Mammary epithelial cell (primary cell): ENCODE results near the gene VWA7.

ENCODE experiments used
- CTCF ChIP-seq, 2 donors: IDR thresholded peaks in 1 of 2; conservative IDR thresholded peaks in 1 of 2; 2 replicates each; pipeline ENCODE4 v1.5.1; 2011 to 2012; ENCODE audit warnings: inconsistent platforms in 2 of 2, low read length in 2 of 2, mild to moderate bottlenecking in 2 of 2, control low read depth in 1 of 2, low read depth in 1 of 2; ENCODE audit not compliant: insufficient read depth in 1 of 2; ENCODE audit errors: extremely low read depth in 1 of 2
- EZH2 ChIP-seq: IDR thresholded peaks from 2 replicates; pipeline ENCODE4 v1.6.1; 2012; ENCODE audit warnings: low read length, inconsistent platforms, borderline replicate concordance

- no peak for TF ChIP-seq CTCF (conservative IDR thresholded peaks at IDR 0.05 in 1 of 2, IDR thresholded peaks at IDR 0.05 in 1 of 2; ENCODE audit: extremely low read depth in 1 of 2, insufficient read depth in 1 of 2, low read depth in 1 of 2, low read length in 2 of 2)
- TF ChIP-seq EZH2: no peak
Observed at GRCh38 chr6:31771992-31772358, 5.2 kb downstream of the VWA7 start.
